Mucosa of gallbladder (tissue), 1 donor: ENCODE data around the gene DPF1. TPM values are rescaled to one million over a fixed set of nuclear protein-coding genes. Genes with fewer than 3 reads are reported as not detected.

Experiments used
- DNase-seq: peaks from one replicate; pipeline ENCODE4 v3.0.0-alpha.2; 2020; ENCODE audit warnings: low spot score
- total RNA-seq: library from RNA; stranded (reverse); gene quantifications from one replicate; pipeline ENCODE4 v1.2.1, GENCODE V29; 2021
- donor health status: DM: no; HTN: no; CAD: no.

DPF1 gene
- total RNA-seq, 1 donor from 2014 or later, result 0.12 TPM

GRCh38 chr19:38201731-38202130 lies 22.3 kb downstream of the DPF1 start:
- DNase-seq, result no peak

- no peak for DNase-seq
Measured at GRCh38 chr19:38199340-38199739, 24.7 kb downstream of the DPF1 start.

GRCh38 chr19:38197937-38198704 lies 25.9 kb downstream of the DPF1 start:
- no peak for DNase-seq

- no peak for DNase-seq
Measured at GRCh38 chr19:38196948-38197656, 26.9 kb downstream of the DPF1 start.

GRCh38 chr19:38196245-38196837 lies 27.7 kb downstream of the DPF1 start:
- no peak for DNase-seq

- no peak for DNase-seq
Measured at GRCh38 chr19:38195237-38195636, 28.8 kb downstream of the DPF1 start.

GRCh38 chr19:38194061-38194701 lies 29.8 kb downstream of the DPF1 start:
- DNase-seq, result no peak

- no peak for DNase-seq
Measured at GRCh38 chr19:38193445-38193844, 30.6 kb downstream of the DPF1 start.

- no peak for DNase-seq
Measured at GRCh38 chr19:38191747-38192146, 32.3 kb downstream of the DPF1 start.

- no peak for DNase-seq
Measured at GRCh38 chr19:38190793-38191192, 33.2 kb downstream of the DPF1 start.

GRCh38 chr19:38190061-38190460 lies 34.0 kb downstream of the DPF1 start:
- no peak for DNase-seq

GRCh38 chr19:38185562-38185961 lies 38.5 kb downstream of the DPF1 start:
- no peak for DNase-seq

GRCh38 chr19:38184815-38185214 lies 39.2 kb downstream of the DPF1 start:
- DNase-seq, result no peak

GRCh38 chr19:38183251-38183897 lies 40.6 kb downstream of the DPF1 start:
- DNase-seq, result no peak

- no peak for DNase-seq
Measured at GRCh38 chr19:38182536-38183210, 41.3 kb downstream of the DPF1 start.

GRCh38 chr19:38180071-38180470 lies 44.0 kb downstream of the DPF1 start:
- DNase-seq, result no peak

GRCh38 chr19:38175422-38175821 lies 48.6 kb downstream of the DPF1 start:
- no peak for DNase-seq

- DNase-seq, result no peak
Measured at GRCh38 chr19:38173291-38174041, 50.6 kb downstream of the DPF1 start.

- no peak for DNase-seq
Measured at GRCh38 chr19:38172001-38172400, 52.0 kb downstream of the DPF1 start.

- DNase-seq, result no peak
Measured at GRCh38 chr19:38170334-38170733, 53.7 kb downstream of the DPF1 start.

- no peak for DNase-seq
Measured at GRCh38 chr19:38168637-38169036, 55.4 kb downstream of the DPF1 start.
